Activated CD4-positive, alpha-beta T cell treated with anti-CD3 and anti-CD28 coated beads for 1 hour (primary cell): Measurements from ENCODE around the gene OR10H5.
"Not testable (repeated sequence)": the region's sequence is repeated elsewhere in the genome, so short reads cannot be mapped to it uniquely, and the experiment has no call there.

Experiments used
- DNase-seq: peaks from one replicate; pipeline ENCODE4 v3.0.0-alpha.2; 2020

The OR10H5 gene, protein sequence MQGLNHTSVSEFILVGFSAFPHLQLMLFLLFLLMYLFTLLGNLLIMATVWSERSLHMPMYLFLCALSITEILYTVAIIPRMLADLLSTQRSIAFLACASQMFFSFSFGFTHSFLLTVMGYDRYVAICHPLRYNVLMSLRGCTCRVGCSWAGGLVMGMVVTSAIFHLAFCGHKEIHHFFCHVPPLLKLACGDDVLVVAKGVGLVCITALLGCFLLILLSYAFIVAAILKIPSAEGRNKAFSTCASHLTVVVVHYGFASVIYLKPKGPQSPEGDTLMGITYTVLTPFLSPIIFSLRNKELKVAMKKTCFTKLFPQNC

DNA sequence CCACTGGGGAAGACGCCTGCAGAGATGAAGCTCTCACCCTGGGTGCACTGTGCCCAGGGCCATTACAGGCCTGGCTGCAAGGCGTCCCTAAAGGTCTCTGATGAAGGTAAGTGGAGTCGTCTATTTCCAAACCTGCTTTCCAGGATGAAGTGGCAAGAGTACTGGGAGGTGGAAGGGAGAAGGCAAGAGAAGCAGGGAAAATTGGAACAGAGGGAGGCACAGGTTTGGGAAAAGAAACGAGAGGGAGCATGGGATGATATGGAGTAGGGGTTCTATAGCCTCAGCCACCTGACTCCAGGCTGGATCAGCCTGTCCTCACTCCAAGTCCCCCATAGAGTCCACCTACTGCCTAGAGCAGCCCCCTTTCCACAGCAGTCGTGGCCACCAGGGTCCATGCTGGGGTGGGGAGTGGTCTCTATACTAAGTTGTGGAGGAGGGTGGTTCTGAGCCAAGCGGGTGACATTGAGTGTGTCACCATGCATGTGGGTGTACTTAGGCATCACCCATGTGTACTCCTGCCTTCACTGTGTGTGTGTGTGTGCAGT, at the start of gene OR10H5:
Gene OR10H5, plus strand, starts transcription at position 51 of the 545 bp plus-strand sequence. CDS start 6,388 bp downstream, outside the sequence.
- DNase-seq = no peak

DNA sequence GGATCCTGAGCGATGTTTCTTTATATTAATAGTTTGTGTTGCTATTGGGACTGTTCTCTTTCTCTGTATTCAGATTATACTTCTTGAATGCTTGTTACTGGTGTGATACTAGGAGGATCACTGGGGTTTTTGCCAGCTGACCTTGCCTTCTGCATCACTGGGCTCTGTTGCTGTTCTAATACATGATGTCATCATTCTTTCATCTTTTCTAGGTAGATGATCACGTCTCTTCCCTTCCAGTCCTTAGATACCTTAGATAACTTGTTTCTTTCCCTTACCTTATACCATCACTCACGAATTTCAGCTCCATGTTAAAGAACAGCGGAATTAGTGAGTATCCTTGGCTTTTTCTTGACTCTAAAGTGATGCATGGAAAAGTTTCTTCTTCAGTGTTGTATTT, 49.7 kb upstream of the OR10H5 start, which contains the start of gene OR10H3:
Gene OR10H3, plus strand, starts transcription at position 264 of the 400 bp plus-strand sequence. CDS start 3,408 bp downstream, outside the sequence.
- no peak for DNase-seq

DNA sequence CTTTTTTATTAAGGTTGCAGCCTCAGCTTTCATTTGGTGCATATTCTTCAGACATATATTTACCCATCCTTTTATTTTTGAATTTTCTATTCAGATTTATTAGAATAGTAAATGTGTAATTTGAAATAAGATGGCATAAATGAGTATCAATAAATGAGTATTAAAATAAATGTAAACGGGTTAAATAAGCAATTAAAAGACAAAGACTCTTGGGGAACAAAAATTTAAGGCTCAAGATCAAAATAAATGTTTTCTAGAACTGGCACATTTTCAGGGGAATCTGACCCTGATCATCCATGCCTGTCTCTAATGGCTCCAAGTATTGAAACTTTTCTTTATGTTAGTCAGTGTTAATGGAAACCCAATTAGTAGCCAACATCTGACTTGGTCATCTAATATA, 46.7 kb upstream of the OR10H5 start:
- DNase-seq = no peak

DNA sequence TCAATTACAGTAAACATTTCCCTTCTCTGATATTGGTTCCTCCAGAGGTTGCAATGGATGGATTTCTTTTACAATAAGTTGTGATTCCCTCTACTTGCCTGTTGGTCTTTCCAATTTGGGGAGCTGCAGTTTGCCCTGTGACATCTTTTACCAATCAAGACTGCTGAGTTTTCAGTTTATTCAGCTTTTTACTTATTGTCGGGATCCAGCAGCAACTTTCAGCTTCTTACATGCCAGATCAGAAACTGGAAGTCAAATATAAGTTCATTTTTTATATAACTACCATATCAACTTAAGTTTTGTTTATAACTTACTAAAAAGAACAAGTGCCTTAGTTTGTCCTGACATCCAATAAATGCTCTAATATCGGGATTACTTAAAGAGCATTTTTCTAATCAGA, 39.2 kb upstream of the OR10H5 start:
- DNase-seq = no peak

DNA sequence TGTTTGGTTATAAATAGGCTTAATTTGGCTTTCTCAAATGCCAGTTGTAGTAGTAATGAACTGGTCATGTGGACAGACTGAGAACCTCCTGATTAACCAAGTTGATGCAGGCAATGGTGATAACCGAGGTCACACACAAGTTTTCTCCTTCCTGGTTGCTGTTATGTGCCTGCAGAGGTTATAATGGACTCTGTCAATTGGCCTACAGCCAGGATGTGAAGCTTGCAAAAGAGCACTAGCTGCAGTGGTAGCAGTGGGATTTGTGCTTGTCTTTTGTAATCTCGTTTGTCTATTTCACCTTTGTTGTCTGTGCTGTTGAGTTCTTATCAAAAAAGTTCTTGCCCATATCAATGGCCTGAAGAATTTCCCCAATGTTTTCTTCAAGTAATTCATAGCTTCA, 29.1 kb upstream of the OR10H5 start:
- DNase-seq = no peak

DNA sequence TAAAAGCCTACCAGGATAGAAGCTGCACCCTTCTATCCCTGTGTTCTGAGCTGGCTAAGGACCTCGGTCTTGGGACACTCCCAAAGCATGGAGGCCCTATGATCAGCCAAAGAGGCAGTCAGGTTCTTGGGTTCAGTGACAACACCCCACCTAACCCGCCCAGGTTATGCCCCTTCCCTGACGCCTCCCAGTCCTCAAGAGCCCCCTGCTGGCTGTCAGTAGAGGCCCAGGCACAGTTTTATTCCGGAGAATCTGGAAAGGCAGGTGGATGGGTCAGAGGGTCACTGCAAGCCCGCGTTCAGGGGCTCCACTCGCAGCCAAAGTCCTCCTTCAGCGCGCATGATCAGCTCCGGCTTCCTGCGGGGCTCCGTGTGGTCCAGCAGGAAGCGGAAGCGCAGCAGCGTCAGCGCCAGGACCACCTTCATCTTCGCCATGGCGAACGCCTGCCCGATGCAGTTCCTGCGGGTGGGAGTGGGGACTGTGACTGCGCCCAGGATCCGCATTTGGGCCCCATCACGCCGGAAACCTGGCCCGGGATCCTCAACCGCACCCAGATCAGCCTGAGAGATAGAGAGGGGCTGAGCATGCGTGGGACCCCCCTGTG, 27.4 kb upstream of the OR10H5 start:
- DNase-seq = no peak

DNA sequence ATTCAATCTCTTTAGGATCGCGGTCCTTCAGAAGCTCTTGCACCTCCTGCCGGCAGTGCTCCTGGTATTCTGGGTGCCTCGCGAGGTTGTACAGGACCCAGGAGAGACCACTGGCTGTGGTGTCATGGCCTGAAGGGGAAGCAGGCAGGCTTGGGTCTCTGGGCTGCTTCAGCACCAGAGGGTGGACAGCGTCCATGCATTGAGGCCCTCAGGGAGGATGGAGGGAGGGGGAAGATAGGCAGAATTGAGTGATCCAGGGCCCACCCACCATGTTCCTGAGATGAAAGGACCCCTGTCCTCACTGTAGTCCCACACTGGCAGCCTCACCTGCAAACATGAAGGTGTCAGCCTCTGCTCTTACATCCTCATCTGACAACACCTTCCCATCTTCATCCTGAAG, 17.9 kb upstream of the OR10H5 start:
- DNase-seq = no peak

DNA sequence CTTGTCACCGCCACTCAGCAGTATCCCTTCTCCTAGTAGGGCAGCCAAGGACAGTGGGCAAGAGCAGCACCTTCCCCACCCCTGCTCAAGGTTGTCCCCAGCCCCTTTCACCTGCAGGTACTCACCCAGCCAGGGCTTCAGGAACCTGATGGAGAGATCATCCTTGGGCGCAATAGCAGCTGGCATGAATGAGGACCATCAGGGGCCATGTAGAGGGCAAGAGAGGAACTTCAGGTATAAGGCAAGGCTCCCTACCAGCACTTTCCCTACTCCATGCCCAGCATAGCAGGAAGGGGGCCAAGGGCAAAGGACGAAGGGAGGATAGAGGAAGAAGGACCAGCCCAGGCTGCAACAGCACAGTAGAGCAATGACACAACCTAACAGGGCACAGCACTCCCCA, 13.3 kb upstream of the OR10H5 start:
- DNase-seq = not testable (repeated sequence)

DNA sequence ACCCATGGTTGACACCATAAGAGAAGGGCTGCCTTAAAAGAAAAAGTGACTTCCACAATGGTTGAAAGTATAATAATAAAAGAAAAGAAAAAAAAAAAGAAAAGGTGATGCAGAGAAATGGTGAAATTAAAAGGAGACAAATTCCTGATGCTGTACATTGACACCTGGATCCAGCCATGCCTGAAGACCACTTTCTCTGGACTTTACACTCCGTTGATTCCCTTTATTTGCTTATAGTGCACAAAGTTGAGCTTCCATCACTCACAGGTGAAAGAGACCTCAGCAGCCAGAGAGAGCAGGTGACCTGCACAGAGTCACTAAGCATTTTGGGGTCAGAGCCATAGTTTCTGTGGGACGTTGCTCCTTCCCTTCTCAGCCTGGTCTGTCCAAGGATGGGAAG, 12.2 kb upstream of the OR10H5 start:
- no peak for DNase-seq

DNA sequence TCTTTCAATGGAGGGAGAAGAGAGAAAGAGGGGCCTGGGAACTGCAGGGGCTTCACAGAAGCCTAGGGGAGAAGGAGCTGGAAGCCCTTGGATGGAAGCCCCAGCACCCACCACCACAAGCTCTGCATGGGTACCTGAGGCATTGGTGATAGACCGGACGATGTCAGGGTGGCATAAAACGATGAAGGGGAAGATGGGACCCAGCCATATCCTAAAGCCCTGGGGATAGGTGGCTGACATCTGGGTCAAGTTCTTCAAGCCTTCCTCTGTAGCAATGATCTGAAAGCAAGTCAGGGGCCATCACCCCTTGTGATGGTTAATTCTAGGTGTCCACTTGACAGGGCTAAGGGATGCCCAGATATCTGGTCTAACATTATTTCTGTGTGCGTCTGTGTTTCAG, 11.2 kb upstream of the OR10H5 start:
- DNase-seq = no peak

DNA sequence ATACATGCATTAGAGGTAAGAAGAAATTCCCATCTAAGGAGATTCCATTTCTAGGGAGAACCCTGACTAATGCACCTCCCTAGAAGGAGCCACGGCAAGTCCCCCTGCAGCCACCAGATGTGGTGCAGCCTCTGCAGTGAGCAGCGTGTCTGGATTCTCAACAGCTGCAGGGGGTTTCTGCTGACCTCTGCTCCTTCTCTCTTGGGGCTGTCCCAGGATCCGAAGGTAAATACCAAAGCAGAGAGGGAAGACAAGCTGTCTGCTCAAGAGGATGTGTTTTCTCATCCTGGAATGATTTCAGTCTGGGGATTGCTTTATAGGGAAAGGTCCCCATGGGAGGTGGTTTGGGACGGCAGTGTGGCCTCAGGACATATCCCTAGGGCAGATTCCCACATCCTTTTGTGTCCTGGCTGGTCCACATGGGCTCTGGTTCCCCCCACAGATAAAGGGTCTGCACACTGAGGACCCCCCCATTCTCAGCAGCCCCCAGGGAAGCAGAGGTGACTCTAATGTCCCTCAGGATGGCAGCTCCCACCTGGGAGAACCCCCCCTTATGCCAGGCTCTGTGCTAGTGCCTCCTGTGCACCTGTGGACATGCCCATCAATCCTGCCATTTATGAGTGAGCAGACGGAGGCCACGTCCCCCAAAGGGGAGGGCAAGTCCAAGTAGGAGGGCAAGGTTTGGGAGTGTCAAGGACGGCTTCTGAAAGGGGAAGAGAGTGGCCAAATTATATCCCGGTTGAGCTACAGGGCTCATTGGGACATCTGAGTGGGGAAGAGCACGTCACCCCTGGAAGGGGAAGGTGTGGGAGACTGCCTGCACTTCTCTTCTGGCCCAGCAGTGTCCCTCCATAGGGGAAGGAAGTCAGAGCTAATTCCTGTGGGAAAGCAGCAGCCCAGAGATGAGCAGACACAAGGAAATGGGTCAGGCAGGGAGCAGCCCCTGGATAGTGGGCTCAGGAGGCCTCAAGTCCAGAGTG, 10.2 kb upstream of the OR10H5 start:
- no peak for DNase-seq

DNA sequence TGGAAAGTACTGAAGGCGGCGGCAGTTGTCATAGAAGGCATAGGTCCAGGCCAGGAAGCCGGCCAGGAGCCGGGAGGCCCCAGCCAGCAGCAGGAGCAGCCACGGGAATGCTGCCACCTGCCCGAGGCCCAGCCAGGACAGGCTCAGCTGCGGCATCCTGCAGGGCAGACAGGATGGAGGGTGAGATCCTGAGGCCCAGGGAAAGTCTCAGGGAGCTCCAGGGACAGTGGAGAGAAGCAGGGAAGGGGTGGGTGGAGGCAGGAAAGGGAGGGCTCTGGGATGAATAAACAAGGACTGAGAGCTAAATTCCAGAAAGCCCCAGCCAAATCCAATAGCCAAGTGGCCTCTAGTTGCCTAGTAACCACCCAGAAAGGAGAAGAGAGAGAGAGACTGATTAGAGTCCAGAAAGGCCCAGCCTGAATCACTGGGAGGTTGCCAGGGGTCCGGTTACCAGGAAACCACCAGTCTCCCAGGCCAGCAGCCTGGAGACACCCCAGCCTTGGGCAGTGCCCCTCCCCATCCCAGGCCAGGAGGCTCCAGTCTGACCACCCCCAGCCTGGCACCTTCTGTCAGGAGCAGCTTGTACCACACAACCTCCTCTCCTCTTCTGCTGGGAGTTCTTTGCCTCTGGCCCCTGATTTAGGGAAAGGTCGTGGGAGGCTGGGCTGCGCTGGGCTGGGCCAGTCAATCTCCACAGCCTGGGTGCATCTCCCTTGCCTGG, 7.5 kb upstream of the OR10H5 start:
- no peak for DNase-seq

DNA sequence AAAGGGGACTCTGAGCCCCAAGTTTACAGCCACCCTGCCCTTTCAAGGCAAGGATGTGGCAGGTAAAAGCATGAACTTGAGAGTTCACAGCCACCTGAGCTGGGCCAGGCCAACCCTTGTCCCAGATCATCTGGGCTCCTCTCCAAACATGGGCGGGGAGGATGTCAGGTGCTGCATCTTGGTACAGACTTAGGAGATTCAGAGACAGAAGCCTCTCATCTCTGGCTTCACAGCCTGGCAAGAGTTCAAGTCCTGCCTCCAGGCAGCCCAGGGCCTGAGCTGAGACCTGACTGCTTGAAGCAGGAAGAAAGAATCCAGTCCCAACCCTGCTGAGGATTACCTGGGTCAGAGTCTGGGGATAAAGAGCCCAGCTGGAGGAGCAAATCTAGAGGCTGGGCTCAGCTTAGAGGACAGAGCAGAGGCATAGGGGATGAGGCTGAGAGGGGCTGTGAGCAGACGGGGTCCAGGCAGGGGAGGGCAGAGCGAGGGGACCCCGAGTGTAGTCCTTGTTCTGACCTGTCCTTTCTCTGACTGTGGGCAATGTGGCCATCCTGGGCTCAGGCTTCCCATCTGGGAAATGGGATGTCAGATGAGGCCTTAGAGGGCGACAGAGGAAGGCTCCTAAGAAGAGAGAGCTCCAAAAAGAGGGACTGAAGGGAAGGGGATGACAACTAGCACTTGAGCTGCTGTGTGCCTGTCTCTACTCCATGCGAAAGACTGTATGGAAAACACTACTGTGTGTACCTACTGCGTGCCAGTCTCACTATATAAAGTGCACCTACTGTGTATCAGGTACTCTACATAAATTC, 6.6 kb upstream of the OR10H5 start:
- no peak for DNase-seq

DNA sequence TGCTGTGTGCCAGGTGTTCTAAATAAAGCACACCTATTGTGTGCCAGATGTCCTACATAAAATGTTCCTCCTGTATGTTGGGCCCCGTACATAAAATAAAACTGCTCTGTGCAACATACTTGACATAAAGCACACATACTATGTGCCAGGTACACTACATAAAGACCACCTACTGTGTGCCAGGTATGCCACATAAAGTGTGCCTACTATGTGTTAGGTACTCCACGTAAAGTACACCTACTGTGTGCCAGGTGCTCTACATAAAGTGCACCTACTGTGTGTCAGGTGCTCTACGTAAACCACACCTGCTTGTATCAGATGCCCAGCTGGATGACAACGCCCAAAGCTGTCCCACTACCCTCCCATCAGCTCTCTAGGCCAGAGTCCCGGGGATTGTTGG, 5.8 kb upstream of the OR10H5 start:
- no peak for DNase-seq

DNA sequence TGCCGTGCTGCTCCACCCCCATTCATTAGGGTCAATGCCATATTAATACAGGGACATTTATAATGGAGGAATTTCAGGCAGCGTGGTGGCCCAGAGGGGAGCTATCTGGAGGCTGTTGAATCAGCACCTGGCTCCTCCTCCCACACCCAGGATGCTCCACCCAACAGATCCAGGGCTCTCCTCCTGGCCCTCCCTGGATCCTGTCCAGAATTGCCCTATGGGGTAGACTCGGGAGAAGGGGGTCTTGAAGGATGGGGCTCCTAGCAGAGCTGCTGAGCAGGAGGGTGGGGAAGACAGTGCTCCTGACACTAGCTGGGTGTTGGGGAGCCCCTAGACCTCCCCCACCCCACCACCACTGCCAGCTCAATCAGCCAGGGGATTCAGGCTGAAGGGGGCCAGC, 5.2 kb upstream of the OR10H5 start:
- DNase-seq = no peak

DNA sequence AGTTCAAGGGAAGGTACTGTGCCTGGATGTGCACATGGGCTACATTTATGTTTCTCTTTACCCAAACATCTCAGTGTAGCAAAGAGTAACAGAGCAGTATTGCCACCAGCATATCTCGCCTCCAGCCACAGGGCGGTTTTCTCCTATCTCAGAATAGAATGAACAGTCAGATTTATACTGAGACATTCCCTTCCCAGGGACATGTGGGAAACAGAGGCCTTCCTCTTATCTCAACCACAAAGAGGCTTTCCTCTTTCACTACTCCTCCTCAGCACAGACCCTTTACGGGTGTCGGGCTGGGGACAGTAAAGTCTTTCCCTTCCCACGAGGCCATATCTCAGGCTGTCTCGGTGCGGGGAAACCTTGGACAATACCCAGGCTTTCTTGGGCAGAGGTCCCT, 4.6 kb upstream of the OR10H5 start:
- DNase-seq = not testable (repeated sequence)

DNA sequence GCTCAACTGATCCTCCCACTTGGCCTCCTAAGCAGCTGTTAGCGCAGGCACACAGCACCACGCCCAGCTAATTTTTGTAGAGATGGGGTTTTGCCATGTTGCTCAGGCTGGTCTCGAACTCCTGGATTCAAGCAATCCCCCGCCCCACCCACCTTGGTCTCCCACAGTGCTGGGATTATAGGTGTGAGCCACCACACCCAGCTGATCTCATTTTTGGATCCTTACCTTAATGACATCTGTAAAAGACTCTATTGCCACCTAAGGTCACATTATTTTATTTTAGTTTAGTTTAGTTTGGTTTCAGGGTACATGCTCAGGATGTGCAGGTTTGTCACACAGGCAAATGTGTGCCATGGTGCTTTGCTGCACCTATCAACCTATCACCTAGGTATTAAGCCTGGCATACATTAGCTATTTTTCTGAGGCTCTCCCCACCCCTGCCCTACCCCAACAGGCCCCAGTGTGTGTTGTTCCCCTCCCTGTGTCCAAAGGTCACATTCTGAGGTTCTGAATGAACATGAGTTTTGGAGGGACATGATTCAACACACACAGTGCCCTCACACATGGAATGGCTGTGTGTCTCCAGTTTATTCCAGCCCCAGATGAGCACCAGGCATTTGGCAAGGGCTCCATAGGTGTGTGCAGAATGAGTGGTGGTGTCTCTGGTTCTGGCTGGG, 1.3 kb downstream of the OR10H5 start:
- no peak for DNase-seq

DNA sequence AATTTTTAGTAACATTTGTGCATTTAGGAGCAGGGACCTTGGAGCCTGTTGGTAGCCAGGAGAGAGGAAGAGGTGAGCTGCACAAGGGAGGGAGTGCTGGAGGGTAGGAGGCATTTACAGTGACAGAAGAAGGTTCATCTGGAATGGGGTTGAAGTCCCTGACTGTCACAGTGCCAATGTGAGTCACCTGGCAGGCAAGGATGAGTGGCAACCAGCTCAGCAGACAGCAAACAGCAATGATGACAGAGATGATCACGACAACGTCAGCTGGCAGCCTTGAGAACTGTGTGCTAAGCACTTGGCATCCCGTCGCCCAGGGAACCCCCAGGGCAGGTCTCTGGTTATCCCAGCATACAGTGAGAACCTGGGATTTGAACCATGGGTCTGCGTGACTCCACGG, 2.6 kb downstream of the OR10H5 start:
- no peak for DNase-seq

DNA sequence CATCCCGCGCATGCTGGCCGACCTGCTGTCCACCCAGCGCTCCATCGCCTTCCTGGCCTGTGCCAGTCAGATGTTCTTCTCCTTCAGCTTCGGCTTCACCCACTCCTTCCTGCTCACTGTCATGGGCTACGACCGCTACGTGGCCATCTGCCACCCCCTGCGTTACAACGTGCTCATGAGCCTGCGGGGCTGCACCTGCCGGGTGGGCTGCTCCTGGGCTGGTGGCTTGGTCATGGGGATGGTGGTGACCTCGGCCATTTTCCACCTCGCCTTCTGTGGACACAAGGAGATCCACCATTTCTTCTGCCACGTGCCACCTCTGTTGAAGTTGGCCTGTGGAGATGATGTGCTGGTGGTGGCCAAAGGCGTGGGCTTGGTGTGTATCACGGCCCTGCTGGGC, 6.8 kb downstream of the OR10H5 start:
- DNase-seq = not testable (repeated sequence)

DNA sequence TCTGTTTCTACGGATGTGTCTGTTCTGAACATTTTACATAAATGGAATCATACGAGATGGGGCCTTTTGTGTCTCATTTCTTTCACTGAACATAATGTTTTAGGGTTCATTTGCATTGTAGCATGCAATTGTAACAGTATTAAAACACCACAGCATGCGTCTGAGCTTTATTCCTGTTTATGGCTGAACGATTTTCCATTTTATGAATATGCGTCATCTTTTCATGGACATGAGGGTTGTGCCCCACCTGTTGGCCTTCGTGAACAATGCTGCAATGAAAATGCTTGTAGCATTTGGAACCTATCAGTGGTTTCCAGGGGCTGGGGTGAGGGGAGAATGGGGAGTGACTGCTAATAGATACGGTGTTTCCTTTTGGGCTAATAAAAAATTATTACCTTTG, 22.9 kb downstream of the OR10H5 start:
- DNase-seq = no peak

DNA sequence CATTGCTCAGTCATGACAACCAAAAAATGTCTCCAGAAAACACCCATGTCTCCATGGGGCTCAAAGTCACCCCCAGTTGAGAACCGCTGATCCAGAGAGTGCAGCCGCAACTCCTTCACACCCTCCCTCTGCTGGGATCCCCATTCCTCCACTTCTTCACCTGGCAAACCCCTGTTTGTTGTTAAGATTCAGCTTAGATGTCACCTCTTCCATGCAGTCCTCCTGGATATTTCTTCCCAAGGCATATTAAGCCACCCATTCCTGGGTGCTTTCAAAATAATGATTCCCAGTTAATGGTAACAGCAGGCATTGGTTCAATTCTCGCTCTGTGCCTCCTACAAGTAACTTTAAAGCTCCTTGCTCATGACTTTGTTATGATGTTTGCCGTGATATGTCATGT, 24.0 kb downstream of the OR10H5 start:
- no peak for DNase-seq
